IPS-18a (cell line): ENCODE measurements around the gene MAP2K5.

Source experiments
- H3K27ac ChIP-seq: one replicate; pipeline ENCODE4 v1.5.1; 2013; ENCODE audit warnings: low read length
- H3K27me3 ChIP-seq: one replicate; pipeline ENCODE4 v1.6.1; 2013; ENCODE audit warnings: mild to moderate bottlenecking, low read length; ENCODE audit not compliant: control insufficient read depth, insufficient read depth
- H3K36me3 ChIP-seq: one replicate; pipeline ENCODE4 v1.6.1; 2013; ENCODE audit warnings: low read depth, low read length; ENCODE audit not compliant: control insufficient read depth
- H3K4me1 ChIP-seq: one replicate; pipeline ENCODE4 v1.6.1; 2013; ENCODE audit warnings: low read depth, low read length; ENCODE audit not compliant: control insufficient read depth
- H3K4me3 ChIP-seq: one replicate; pipeline ENCODE4 v1.5.1; 2013; ENCODE audit warnings: low read length
- H3K9ac ChIP-seq: one replicate; pipeline ENCODE4 v1.6.1; 2013; ENCODE audit warnings: mild to moderate bottlenecking, low read length, moderate library complexity
- H3K9me3 ChIP-seq: one replicate; pipeline ENCODE4 v1.6.1; 2013; ENCODE audit warnings: low read depth, low read length; ENCODE audit not compliant: control insufficient read depth

MAP2K5 gene

DNA sequence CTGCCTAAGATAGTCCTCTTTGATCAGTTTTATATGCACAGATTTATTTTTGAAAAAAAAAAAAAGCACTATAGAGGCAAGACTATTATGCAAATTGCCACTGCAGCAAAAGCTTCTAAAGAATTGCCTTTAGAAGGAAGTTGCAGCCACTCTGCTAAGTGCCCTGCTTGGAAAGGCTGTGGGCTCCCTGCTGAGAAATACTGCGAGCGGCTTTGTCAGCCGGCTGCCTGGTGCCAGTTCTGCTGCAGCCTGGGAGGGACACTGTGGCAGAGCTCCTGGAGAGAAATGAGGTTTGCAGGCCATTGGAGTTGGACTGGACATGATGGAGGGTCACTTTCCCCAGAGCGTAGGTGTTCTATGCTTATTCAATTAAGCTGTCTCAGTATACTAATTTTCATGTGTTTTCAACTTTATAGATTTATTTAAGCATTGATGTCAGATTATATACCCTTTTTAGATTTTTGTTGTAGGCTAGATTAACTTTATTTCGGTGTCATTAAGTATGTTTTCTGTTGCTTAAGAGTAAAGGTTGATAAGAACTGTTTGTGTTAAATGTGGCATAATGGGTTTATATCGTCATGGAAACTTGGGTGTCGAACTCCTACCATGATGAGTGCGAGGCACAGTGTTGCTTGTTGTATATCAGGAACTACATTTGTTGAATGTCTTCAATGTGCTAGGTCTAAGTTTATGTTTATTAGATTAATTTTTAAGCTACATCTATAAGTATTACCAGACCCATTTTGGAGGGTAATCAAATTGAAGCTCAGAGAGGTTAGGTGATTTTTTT lies 6.6 kb downstream of the MAP2K5 start:
- no peaks in the 10 kb centered on the region for H3K9me3 ChIP-seq
- H3K4me1 ChIP-seq = peaks cover 23% of the 10 kb centered on the region
- no peak overlapping the region for H3K27ac ChIP-seq
- peak overlapping the region; percentile 9 for H3K9ac ChIP-seq
- peak overlapping the region; percentile 15 for H3K4me3 ChIP-seq
- H3K36me3 ChIP-seq = no peaks in the 10 kb centered on the region
- no peaks in the 10 kb centered on the region for H3K27me3 ChIP-seq

DNA sequence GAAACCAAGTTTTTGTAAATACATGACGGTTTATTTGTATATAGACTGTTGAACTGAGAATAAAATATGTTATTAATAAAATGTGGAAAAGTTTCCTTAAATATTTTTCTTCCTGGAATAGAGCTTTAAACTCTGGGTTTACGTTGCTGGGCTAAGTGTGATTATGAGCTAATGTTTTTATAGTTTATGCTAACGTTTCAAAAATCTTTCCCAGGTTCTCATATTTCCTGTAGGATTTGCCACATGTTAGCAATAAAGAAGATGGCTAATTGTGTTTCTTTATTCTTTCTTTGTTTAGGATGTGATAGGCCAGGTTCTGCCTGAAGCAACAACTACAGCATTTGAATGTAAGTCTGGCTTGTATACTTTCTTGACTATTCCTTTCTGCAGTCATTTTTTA lies 7.2 kb downstream of the MAP2K5 start:
- H3K36me3 ChIP-seq = no peaks in the 10 kb centered on the region

DNA sequence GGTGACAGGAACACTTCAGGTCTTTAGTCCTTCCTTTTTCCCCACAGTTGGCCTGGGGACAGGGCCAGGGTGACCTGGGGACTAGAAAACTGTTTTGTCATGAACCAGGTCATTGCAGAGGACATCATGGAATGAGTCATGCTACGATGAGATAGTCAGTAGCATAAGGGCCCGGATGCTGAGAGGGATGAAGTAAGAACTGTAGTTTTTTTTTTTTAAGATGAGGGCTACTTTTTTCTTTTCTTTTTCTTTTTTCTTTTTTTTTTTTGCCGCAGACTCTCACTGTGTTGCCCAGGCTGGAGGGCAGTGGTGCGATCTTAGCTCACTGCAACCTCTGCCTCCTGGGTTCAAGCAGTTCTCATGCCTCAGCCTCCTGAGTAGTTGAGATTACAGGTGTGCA lies 8.0 kb downstream of the MAP2K5 start:
- no peaks in the 10 kb centered on the region for H3K36me3 ChIP-seq
- H3K4me3 ChIP-seq = no peak overlapping the region
- no peaks in the 10 kb centered on the region for H3K27me3 ChIP-seq
- H3K4me1 ChIP-seq = peaks cover 23% of the 10 kb centered on the region
- H3K9ac ChIP-seq = no peak overlapping the region
- no peak overlapping the region for H3K27ac ChIP-seq
- no peaks in the 10 kb centered on the region for H3K9me3 ChIP-seq

More for the DNA sequence above, 7.2 kb downstream of the MAP2K5 start:
- Histone ChIP-seq H3K4me1 (peaks cover 23% of the 10 kb centered on the region), H3K4me3 (peak overlapping the region; percentile 15), H3K9me3 (no peaks in the 10 kb centered on the region), H3K9ac (peak overlapping the region; percentile 9), H3K27me3 (no peaks in the 10 kb centered on the region), H3K27ac (no peak overlapping the region)

DNA sequence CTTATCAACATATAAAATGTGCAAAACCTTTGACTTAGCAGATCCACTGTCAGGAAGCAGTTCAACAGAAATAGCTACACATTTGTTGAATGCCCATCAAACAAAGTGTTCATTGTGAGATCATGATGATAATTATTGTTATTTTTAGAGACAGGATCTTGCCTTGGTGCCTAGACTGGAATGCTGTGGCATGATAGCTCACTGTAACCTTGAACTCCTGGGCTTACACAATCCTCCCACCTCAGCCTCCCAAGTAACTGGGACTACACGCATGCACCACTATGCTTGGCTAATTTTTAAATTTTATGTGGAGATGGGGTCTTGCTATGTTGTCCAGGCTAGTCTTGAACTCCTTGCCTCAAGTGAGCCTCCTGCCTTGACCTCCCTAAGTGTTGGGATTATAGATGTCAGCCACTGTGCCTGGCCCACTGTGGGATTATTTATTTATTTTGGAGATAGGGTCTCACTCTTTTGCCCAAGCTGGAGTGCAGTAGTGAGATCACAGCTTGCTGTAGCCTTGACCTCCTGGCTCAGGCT lies 8.8 kb downstream of the MAP2K5 start:
- Histone ChIP-seq H3K27ac (no peak overlapping the region), H3K9ac (no peak overlapping the region), H3K9me3 (no peaks in the 10 kb centered on the region)

DNA sequence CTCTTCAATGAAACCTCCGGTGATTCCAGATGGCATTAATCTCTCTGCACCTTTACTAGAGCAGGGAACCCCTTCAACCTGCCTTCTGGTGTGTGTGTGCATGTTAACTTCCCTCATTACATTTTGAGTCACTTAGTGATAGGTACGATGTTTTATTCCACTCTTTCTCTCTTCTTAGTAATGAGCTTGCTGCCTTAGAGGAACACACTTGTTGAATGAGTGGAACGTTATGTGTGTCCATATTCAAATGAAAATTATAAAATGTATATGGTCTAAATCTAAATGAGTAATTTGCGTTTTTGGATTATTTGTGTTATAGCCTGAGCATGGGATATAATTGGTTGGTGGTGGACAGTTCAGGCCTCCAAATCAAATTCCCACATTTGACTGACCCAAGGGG lies 12.1 kb downstream of the MAP2K5 start:
- peaks cover 6% of the 10 kb centered on the region for H3K4me1 ChIP-seq
- no peak overlapping the region for H3K27ac ChIP-seq
- H3K9me3 ChIP-seq = no peaks in the 10 kb centered on the region
- H3K4me3 ChIP-seq = no peak overlapping the region
- peaks cover 4% of the 10 kb centered on the region for H3K36me3 ChIP-seq
- no peaks in the 10 kb centered on the region for H3K27me3 ChIP-seq
- no peak overlapping the region for H3K9ac ChIP-seq

More for the DNA sequence above, 8.8 kb downstream of the MAP2K5 start:
- Histone ChIP-seq H3K4me1 (peaks cover 23% of the 10 kb centered on the region), H3K27me3 (no peaks in the 10 kb centered on the region), H3K36me3 (no peaks in the 10 kb centered on the region), H3K4me3 (no peak overlapping the region)

DNA sequence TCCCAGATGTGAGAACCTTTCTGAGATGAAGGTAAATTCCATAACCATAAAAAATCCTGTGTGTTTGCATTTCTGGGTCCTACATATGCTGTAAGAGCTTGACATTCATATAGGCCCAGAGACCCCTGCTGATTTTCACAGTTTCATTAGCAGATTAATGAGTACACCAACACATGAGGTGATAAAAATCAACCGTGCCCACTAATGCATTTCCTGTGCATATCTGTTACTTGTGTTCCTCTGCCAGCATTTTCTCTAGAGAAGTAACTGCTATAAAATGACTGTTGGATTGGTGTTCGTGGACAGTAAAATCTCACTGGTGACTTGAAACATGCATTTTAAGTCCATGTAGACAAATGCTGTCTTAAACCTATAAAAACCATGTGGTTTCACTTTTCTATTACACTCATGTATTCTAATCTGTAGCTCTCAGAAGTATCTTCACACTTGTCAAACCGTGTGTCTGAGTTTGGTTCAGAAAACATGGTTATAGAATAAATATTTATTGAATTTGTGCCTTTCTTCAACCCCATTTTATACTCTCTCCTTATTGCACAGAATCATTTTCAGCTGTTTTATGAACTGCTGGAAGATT lies 14.6 kb downstream of the MAP2K5 start:
- Histone ChIP-seq H3K27ac (no peak overlapping the region), H3K27me3 (no peaks in the 10 kb centered on the region), H3K36me3 (peaks cover 4% of the 10 kb centered on the region), H3K4me3 (no peak overlapping the region), H3K4me1 (peaks cover 3% of the 10 kb centered on the region), H3K9ac (no peak overlapping the region), H3K9me3 (no peaks in the 10 kb centered on the region)

DNA sequence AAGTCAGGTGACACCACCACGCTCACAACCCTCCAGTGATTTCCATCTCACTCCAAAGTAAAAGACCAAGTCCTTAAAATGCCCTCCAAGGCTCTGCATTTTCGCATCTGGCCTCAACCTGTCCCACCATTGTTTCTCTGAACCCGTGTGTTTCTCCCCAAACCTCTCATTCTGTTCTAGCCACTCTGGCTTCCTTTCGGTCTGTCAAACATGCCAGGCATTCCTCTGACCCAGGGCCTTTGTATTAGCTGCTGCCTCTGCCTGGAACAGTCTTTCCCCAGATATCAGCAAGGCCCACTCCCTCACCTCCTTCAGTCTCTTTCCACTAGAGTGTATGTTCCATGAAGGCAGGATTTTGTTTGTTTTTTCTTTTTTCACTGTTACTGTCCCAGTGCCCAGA lies 16.0 kb downstream of the MAP2K5 start:
- Histone ChIP-seq H3K4me1 (peaks cover 3% of the 10 kb centered on the region), H3K27me3 (no peaks in the 10 kb centered on the region), H3K4me3 (no peak overlapping the region), H3K9me3 (no peaks in the 10 kb centered on the region), H3K9ac (no peak overlapping the region), H3K27ac (no peak overlapping the region), H3K36me3 (peaks cover 4% of the 10 kb centered on the region)

DNA sequence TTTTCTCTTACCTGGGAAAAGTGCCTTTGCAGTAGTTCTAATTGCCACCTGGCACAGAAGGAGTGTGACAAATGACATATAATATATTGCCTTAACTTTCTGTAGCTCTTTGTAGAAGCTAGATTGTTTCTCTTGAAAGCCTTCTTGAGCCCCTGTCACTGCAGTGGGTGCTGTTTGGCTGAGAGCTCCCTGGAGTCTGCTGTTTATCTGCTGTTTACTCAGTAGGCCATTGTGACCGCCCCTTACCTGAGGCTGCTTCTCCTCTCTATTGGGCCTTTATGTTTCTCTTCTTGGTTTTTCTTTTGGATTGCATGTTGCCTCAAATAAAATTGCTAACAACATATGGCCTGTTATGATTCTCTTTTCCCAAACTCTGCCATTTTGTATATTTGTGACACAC lies 16.7 kb downstream of the MAP2K5 start:
- no peak overlapping the region for H3K9ac ChIP-seq
- no peak overlapping the region for H3K4me3 ChIP-seq
- H3K27ac ChIP-seq = no peak overlapping the region
- peaks cover 7% of the 10 kb centered on the region for H3K4me1 ChIP-seq
- H3K36me3 ChIP-seq = peaks cover 4% of the 10 kb centered on the region
- no peaks in the 10 kb centered on the region for H3K9me3 ChIP-seq
- H3K27me3 ChIP-seq = no peaks in the 10 kb centered on the region

DNA sequence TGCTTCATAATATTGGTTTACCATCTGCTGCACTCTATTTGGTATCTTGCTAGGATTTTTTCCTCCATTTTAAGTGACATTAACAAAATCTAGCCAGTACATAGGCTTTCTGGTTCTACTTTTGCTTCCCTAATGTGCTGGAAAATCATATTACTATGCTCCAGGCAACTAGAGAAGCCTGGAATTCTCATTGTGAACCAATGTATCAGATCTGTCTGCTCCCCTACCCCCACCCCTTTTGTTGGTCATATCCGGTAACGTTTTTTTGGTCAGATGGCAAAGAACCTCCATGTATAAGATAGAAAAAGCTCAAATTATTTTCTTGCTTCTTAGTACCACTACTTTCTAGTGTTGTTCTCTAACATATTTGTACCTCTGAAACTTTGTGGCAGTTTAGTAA lies 17.1 kb downstream of the MAP2K5 start:
- Histone ChIP-seq H3K4me1 (peaks cover 11% of the 10 kb centered on the region), H3K36me3 (peaks cover 4% of the 10 kb centered on the region), H3K4me3 (no peak overlapping the region), H3K9me3 (no peaks in the 10 kb centered on the region), H3K27me3 (no peaks in the 10 kb centered on the region), H3K27ac (no peak overlapping the region), H3K9ac (no peak overlapping the region)

DNA sequence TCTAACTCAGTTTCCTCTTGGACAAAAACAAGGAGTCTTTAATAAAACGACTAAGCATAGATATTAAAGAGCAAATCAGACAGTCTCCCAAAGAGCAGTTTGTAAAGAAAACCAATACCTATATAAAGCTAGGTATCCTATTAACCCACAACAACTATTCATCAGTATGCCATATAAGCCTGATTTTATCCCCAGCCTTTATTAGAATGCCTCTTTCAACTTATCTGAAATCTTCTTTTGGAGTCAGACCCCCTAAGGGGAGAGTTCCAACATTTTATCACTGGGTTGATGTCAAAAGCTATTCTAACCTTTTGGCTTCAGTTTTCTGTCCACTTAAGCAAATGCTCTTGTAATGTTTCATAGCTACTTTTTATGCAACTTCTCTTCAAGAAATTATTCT lies 17.8 kb downstream of the MAP2K5 start:
- no peaks in the 10 kb centered on the region for H3K9me3 ChIP-seq
- no peaks in the 10 kb centered on the region for H3K27me3 ChIP-seq
- no peak overlapping the region for H3K9ac ChIP-seq
- H3K4me1 ChIP-seq = peaks cover 11% of the 10 kb centered on the region
- peaks cover 4% of the 10 kb centered on the region for H3K36me3 ChIP-seq
- H3K27ac ChIP-seq = no peak overlapping the region
- no peak overlapping the region for H3K4me3 ChIP-seq

DNA sequence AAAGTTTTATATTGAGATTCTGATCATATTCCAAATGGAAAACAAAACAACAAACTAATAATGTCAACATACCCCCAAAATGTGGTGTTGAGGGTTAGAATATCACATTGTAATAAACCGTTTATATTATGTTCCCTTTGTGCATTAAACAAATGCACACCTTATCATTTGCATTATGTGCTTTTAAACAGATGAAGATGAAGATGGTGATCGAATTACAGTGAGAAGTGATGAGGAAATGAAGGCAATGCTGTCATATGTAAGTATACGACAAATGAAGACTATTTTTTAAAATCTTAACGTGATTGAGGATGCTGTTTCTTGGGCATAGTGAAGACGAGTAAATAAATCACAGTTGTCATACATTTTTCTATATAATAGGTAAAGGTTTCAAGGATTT lies 20.6 kb downstream of the MAP2K5 start:
- Histone ChIP-seq H3K36me3 (no peaks in the 10 kb centered on the region), H3K4me1 (peaks cover 14% of the 10 kb centered on the region), H3K9ac (no peak overlapping the region), H3K27me3 (no peaks in the 10 kb centered on the region), H3K27ac (no peak overlapping the region), H3K4me3 (no peak overlapping the region), H3K9me3 (no peaks in the 10 kb centered on the region)
